ENCODE results near the gene HOXC10.
A peak's percentile ranks its signal among the peaks of the same experiment; 100 is the strongest.

The HOXC10 gene

DNA sequence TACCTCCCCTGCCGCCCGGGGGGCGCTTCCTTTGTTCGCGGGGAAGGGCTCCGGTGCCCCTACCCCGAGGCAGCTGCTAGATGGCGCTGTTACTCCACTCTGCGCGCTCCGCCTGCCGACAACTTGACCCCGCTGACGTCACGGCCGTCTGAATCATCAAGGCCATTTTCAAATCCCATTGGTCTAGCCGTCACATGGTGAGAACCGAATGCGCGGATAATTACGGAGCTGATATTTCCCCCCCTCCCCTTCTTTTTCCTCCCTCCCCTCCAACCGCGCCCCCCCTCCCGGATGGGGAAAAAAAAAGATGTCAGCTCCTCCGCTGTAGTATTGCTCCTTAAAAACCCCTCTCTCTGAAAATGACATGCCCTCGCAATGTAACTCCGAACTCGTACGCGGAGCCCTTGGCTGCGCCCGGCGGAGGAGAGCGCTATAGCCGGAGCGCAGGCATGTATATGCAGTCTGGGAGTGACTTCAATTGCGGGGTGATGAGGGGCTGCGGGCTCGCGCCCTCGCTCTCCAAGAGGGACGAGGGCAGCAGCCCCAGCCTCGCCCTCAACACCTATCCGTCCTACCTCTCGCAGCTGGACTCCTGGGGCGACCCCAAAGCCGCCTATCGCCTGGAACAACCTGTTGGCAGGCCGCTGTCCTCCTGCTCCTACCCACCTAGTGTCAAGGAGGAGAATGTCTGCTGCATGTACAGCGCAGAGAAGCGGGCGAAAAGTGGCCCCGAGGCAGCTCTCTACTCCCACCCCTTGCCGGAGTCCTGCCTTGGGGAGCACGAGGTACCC is at the start of gene HOXC10:
TSS of gene HOXC10 (plus strand) at position 246 of the 791 bp plus-strand sequence. CDS start at position 360, 114 bp downstream.
- DNase-seq (ENCODE audit: low read depth, low spot score): peak; percentile 86
- Histone ChIP-seq H3K27ac (peak within 1 kb of the TSS; percentile 72), H3K4me3 (peak within 1 kb of the TSS; percentile 82), H3K36me3 (ENCODE audit: insufficient read depth, low read length) (no peaks in the 10 kb centered on the region), H3K9ac (ENCODE audit: insufficient read length) (peak within 1 kb of the TSS; percentile 79), H3K9me3 (ENCODE audit: low read depth, low read length) (no peaks in the 10 kb centered on the region)
- TF ChIP-seq EZH2 (IDR thresholded peaks at IDR 0.05): no peak
- no peak for TF ChIP-seq POLR2AphosphoS5 (IDR thresholded peaks at IDR 0.05; ENCODE audit: borderline replicate concordance, low read depth, low read length)
- TF ChIP-seq FOXP2 (optimal IDR thresholded peaks at IDR 0.05; ENCODE audit: control extremely low read depth, extremely low read length, insufficient read depth): peak; percentile 83

DNA sequence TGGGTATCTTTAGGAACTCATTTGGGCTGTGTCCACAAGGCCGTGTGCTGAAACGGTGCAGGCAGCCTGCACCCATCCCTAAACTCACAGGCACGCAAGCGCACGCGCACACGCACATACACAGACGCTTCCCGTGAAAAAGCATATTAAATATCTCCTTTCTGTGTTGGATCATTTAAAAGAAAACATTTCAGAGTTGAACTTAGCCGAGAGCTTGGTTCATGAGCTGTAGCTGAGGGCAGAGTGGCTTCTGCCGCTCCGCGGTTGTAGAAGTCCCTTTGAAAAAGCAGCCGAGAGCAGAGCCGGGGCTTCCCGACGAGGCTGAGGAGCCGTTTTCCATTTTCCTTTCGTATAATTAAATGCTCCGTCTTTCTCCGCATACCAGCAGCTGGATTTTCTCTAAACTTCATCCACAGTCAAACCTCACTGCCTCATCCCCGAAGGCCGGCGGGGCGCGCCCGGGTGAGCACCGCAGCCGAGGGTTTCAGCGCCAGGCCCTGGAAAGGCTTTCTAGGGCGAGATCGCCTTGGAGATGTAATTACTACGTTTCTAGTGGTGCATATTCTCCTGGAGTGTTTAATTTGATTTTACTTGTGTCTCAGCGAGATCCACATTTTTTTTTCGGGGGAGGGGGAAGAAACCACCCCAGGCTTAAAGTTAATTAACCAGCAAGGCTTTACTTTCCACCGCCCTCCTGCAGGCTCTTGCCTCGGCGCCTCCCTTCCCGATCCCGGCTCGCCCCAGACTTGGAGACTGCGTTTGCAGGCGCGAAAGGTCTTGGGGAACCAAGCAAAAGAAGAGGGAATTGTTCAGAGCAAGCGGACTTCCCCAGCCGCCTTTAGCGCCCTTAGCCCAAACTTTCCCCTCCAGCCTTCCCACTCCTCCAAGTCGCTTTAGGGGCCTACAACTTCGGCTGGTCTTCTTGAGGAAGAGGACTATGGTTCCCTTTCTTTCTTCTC is 49.3 kb upstream of the HOXC10 start:
- no peak for DNase-seq (ENCODE audit: low read depth, low spot score)
- no peaks in the 10 kb centered on the region for H3K36me3 ChIP-seq (ENCODE audit: insufficient read depth, low read length)
- no peak overlapping the region for H3K9ac ChIP-seq (ENCODE audit: insufficient read length)
- no peak overlapping the region for H3K4me3 ChIP-seq
- H3K9me3 ChIP-seq (ENCODE audit: low read depth, low read length): no peaks in the 10 kb centered on the region
- no peak for TF ChIP-seq FOXP2 (optimal IDR thresholded peaks at IDR 0.05; ENCODE audit: control extremely low read depth, extremely low read length, insufficient read depth)
- TF ChIP-seq EZH2 (IDR thresholded peaks at IDR 0.05): no peak
- no peak for TF ChIP-seq POLR2AphosphoS5 (IDR thresholded peaks at IDR 0.05; ENCODE audit: borderline replicate concordance, low read depth, low read length)
- 0 out of 2 replicates have a peak overlapping the region, but pooled peaks have one; percentile 32 for H3K27ac ChIP-seq

DNA sequence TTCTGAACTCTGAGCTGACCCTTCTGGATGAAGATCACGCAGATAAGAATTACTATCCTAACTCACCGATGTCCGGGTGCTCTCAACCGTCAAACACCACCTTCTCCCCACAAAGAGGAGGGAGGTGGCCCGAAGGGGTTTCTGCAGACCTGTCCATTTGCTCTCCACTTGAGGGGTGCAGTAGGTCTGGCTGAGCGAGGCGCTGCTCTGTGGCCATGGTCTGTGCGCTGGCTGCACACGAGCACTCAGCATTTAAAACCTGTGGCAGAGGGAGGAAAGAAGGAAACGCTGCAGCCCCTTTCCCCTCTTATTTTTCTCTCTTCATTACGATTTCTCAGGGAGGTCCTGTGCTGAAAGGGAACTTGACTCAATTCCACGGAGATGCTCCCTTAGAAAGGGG is 47.8 kb upstream of the HOXC10 start:
- Histone ChIP-seq H3K9ac (ENCODE audit: insufficient read length) (no peak overlapping the region), H3K9me3 (ENCODE audit: low read depth, low read length) (no peaks in the 10 kb centered on the region), H3K4me3 (no peak overlapping the region), H3K36me3 (ENCODE audit: insufficient read depth, low read length) (no peaks in the 10 kb centered on the region), H3K27ac (no peak overlapping the region)
- TF ChIP-seq EZH2 (IDR thresholded peaks at IDR 0.05): no peak
- no peak for TF ChIP-seq POLR2AphosphoS5 (IDR thresholded peaks at IDR 0.05; ENCODE audit: borderline replicate concordance, low read depth, low read length)
- TF ChIP-seq FOXP2 (optimal IDR thresholded peaks at IDR 0.05; ENCODE audit: control extremely low read depth, extremely low read length, insufficient read depth): no peak
- no peak for DNase-seq (ENCODE audit: low read depth, low spot score)

DNA sequence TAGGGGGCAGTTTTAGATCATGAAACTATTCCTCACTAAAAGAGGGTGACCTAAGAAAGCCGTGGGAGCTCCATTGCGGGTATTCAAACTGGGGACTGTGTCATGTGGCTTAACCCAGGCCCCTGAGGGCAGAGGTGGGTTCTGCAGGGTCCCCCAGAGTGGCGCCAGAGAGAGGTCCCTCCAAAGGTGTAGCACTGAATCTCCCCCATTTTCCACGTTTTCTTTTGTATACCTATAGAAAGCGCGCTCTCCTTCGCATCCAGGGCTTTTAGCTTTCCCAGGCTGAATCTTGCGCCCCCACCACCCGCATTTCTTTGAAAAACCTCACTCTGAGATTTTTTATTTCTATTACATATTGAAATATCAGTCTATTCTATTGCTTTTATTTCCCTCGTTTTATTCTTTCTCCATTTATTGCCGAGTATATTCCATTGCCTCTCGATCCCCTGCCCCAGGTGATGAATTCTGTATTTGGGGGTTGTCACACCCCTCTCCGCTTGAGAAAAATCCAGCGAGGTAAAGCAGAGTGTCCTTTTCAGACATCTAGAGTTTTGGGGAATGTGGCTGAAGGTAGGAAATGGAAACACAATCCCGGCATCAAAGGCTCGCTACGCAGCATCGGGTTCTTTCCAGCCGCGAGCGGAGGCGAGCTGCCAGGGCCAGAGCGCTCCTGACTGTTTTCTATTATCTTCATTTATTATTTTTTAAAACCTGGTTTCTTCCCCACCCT is 47.2 kb upstream of the HOXC10 start:
- TF ChIP-seq EZH2 (IDR thresholded peaks at IDR 0.05) (no peak), FOXP2 (optimal IDR thresholded peaks at IDR 0.05; ENCODE audit: control extremely low read depth, extremely low read length, insufficient read depth) (no peak), POLR2AphosphoS5 (IDR thresholded peaks at IDR 0.05; ENCODE audit: borderline replicate concordance, low read depth, low read length) (no peak)
- peak overlapping the region; percentile 77 for H3K4me3 ChIP-seq
- no peaks in the 10 kb centered on the region for H3K36me3 ChIP-seq (ENCODE audit: insufficient read depth, low read length)
- no peak overlapping the region for H3K27ac ChIP-seq
- no peak for DNase-seq (ENCODE audit: low read depth, low spot score)
- H3K9me3 ChIP-seq (ENCODE audit: low read depth, low read length): no peaks in the 10 kb centered on the region
- H3K9ac ChIP-seq (ENCODE audit: insufficient read length): peak overlapping the region; percentile 53

DNA sequence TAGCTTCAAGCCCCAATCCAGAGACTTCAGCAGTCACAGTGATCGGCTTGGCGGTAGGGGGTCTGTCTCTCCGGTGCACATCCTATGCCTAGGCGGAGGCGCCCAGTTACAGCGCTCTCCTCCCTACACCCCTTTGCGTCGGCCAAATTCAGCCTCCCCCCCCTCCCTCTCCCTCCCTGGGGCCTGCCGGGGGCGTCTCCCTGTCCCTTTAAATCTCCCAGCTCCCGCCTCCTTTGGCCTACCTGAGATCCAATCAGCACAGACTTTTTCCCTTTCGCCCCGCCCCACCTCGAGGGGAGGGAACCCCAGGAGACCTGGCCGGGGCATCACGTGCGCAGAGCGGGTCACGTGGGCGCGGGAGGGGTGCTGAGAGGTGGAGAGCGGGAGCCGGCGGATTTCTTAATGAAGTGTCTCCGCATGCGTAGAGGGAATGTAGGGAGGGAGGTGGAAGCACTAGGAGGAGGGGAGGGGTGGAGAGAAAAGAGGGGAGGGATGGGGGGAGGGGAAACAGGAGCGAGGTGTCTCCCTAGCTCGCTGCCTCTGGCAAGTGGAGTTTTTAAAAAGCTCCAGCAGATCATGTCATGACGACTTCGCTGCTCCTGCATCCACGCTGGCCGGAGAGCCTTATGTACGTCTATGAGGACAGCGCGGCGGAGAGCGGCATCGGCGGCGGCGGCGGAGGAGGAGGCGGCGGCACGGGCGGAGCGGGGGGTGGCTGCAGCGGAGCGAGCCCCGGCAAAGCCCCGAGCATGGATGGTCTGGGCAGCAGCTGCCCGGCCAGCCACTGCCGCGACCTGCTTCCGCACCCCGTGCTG is 46.4 kb upstream of the HOXC10 start, which contains the start of gene HOXC13:
TSS of gene HOXC13 (plus strand) at position 506 of the 815 bp plus-strand sequence. CDS start at position 582, 76 bp downstream.
- H3K9ac ChIP-seq (ENCODE audit: insufficient read length): peak within 1 kb of the TSS; percentile 78
- no peak within 1 kb of the TSS; the same call in 1 of the 2 replicates for H3K27ac ChIP-seq

DNA sequence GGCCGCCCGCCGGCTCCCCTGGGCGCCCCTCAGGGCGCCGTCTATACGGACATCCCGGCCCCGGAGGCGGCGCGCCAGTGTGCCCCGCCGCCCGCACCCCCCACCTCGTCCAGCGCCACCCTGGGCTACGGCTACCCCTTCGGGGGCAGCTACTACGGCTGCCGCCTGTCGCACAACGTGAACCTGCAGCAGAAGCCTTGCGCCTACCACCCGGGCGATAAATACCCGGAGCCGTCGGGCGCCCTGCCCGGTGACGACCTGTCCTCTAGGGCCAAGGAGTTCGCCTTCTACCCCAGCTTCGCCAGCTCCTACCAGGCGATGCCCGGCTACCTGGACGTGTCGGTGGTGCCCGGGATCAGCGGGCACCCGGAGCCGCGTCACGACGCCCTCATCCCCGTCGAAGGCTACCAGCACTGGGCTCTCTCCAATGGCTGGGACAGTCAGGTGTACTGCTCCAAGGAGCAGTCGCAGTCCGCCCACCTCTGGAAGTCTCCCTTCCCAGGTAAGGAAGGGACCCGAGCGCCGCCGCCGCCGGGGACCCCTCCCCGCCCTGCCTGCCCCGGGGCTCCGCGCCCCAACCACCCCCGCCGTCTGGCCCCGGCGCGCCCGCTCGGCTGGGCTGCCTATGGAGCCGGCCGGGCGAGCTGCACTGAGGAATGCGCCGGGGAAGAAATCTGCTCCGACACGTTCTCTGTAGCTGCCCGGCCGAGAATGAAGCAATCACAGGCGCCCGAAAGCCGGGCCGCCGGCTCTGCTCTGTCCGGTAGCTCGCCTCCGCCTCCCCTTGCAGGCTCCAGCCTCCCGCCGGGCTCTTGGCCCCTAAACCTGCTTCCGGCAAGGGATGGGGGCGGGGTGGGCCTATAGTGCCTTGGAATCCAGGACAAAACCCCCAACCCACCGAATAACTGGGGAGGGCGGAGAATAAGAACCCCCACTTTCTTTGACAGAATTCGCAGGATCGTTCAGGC is 45.5 kb upstream of the HOXC10 start:
- H3K27ac ChIP-seq: peak overlapping the region; percentile 26; the same call in 1 of the 2 replicates
- peak overlapping the region; percentile 91 for H3K4me3 ChIP-seq
- TF ChIP-seq EZH2 (IDR thresholded peaks at IDR 0.05) (no peak), FOXP2 (optimal IDR thresholded peaks at IDR 0.05; ENCODE audit: control extremely low read depth, extremely low read length, insufficient read depth) (no peak), POLR2AphosphoS5 (IDR thresholded peaks at IDR 0.05; ENCODE audit: borderline replicate concordance, low read depth, low read length) (0 out of 2 replicates have a peak, but pooled peaks have one; percentile 35)

More for the DNA sequence above, 46.4 kb upstream of the HOXC10 start, which contains the start of gene HOXC13:
- TF ChIP-seq POLR2AphosphoS5 (IDR thresholded peaks at IDR 0.05; ENCODE audit: borderline replicate concordance, low read depth, low read length): peak; percentile 47; the same call in 1 of the 2 replicates
- TF ChIP-seq FOXP2 (optimal IDR thresholded peaks at IDR 0.05; ENCODE audit: control extremely low read depth, extremely low read length, insufficient read depth): no peak
- TF ChIP-seq EZH2 (IDR thresholded peaks at IDR 0.05): no peak
- H3K9me3 ChIP-seq (ENCODE audit: low read depth, low read length): no peaks in the 10 kb centered on the region
- peak within 1 kb of the TSS; percentile 91 for H3K4me3 ChIP-seq
- H3K36me3 ChIP-seq (ENCODE audit: insufficient read depth, low read length): no peaks in the 10 kb centered on the region
- DNase-seq (ENCODE audit: low read depth, low spot score): peak; percentile 98

More for the DNA sequence above, 45.5 kb upstream of the HOXC10 start:
- Histone ChIP-seq H3K9ac (ENCODE audit: insufficient read length) (peak overlapping the region; percentile 78), H3K36me3 (ENCODE audit: insufficient read depth, low read length) (no peaks in the 10 kb centered on the region), H3K9me3 (ENCODE audit: low read depth, low read length) (no peaks in the 10 kb centered on the region)
- no peak for DNase-seq (ENCODE audit: low read depth, low spot score)

Data from SK-N-MC (cell line).